Transverse colon (tissue), 4 donors: ENCODE results near the gene ECI1. TPM values are rescaled to one million over a fixed set of nuclear protein-coding genes. Genes with fewer than 3 reads are reported as not detected.
A peak's percentile ranks its signal among the peaks of the same experiment; 100 is the strongest.

Experiments used
- DNase-seq: peaks from one replicate; pipeline ENCODE4 v3.0.0-alpha.2; 2019
- H3K27ac ChIP-seq, 4 donors: fragments of 200-600 bp; sonication (generic); 2 replicates each; pipeline ENCODE4 v1.5.1; 2016 to 2018; ENCODE audit warnings: inconsistent platforms in 4 of 4
- H3K27me3 ChIP-seq: fragments of 200-600 bp; sonication (generic); 2 replicates; pipeline ENCODE4 v1.5.1; 2017; ENCODE audit warnings: inconsistent platforms
- H3K36me3 ChIP-seq, 4 donors: fragments of 200-600 bp; sonication (generic); 2 replicates each; pipeline ENCODE4 v1.5.1; 2017 to 2019; ENCODE audit warnings: inconsistent platforms in 4 of 4
- H3K4me1 ChIP-seq, 4 donors: fragments of 200-600 bp; sonication (generic); 2 replicates each; pipeline ENCODE4 v1.5.1; 2017 to 2020; ENCODE audit warnings: inconsistent platforms in 4 of 4
- H3K4me3 ChIP-seq, 4 donors: fragments of 200-600 bp; sonication (generic); 1 replicate in 1 of 4; 2 replicates in 3 of 4; pipeline versions ENCODE4 v1.5.1 to v1.6.1; 2017 to 2019; ENCODE audit warnings: inconsistent platforms in 4 of 4
- H3K9me3 ChIP-seq, 2 donors: fragments of 200-600 bp; sonication (generic); 2 replicates each; pipeline ENCODE4 v1.5.1; 2017 to 2019; ENCODE audit warnings: inconsistent platforms in 2 of 2
- EP300 ChIP-seq: sonication (generic); formaldehyde crosslinking; IDR thresholded peaks from one replicate; pipeline ENCODE4 v1.6.1; 2017; ENCODE audit warnings: antibody characterized with exemption, low read depth
- POLR2A ChIP-seq: fragments of 450-650 bp; IDR thresholded peaks from one replicate; pipeline ENCODE4 v1.6.1; 2016; ENCODE audit warnings: antibody characterized with exemption, mild to moderate bottlenecking, moderate library complexity
- POLR2AphosphoS5 ChIP-seq, 3 donors: sonication (generic); formaldehyde crosslinking; IDR thresholded peaks; one replicate each; pipeline ENCODE4 v1.6.1; 2016; ENCODE audit warnings: antibody characterized with exemption in 3 of 3
- WGBS, 2 donors: methylation state at CpG; one replicate each; pipeline ENCODE4 v1.1.5; 2018; ENCODE audit warnings: low coverage in 1 of 2; 5-methylcytosine and 5-hydroxymethylcytosine counted together
- in situ Hi-C, 4 donors: fragments of 200-750 bp; cut with MboI; loops; one replicate each; pipeline versions ENCODE4 v1.15.0 to v1.15.1; 2017; ENCODE audit warnings: low sequenced_read_pairs in 3 of 4, low pct_ligation_motif_present in 1 of 4, low pct_unique_long_range_greater_than_20kb in 1 of 4
- intact Hi-C: fragments of 100-400 bp; cut with DNase I; formaldehyde crosslinking; loops from one replicate; pipeline ENCODE4 v1.15.1; 2023; ENCODE audit warnings: low total_unique reads
- total RNA-seq, 4 donors: library from RNA; depleted of rRNA; stranded (reverse); fragments of >200 nt; gene quantifications; one replicate each; pipeline ENCODE4 v1.1.0, GENCODE V29; 2016
- TF ChIP-seq, protein P1 (sequence below), 5 experiments: fragments of 200-600 bp in 3 of 5; fragments of 450-650 bp in 2 of 5; sonication (generic) in 3 of 5; IDR thresholded peaks; 1 replicate in 2 of 5; 2 replicates in 3 of 5; pipeline ENCODE4 v1.5.1; 2016 to 2017; ENCODE audit warnings: antibody characterized with exemption in 5 of 5, inconsistent platforms in 3 of 5, mild to moderate bottlenecking in 2 of 5, moderate library complexity in 1 of 5

ECI1 gene
- total RNA-seq, 4 donors from 2014 or later = 24.5 to 218 (median 100) TPM

DNA sequence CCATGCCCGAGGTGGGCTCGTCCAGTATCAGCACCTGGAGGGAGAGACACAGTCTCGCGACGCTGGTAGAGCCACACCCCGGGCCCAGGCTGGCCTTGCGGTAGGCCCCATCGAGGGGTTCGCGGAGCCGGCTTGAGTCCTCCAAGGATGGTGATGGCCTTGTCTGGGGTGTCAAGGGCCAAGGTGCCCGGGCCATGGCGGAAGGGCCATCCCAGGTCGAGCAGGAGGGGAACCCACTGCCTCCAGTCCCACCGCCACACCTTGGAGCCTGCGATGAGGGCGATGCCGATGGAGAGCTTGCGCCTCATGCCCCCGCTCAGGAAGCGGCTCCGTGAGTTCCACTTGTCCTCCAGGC lies 46.1 kb upstream of the ECI1 start:
- Histone ChIP-seq H3K36me3 (no peaks in the 10 kb centered on the region), H3K27me3 (no peaks in the 10 kb centered on the region), H3K4me1 (no peaks in the 10 kb centered on the region), H3K9me3 (no peaks in the 10 kb centered on the region), H3K27ac (no peak overlapping the region), H3K4me3 (no peak overlapping the region)
- TF ChIP-seq, protein P1, sequence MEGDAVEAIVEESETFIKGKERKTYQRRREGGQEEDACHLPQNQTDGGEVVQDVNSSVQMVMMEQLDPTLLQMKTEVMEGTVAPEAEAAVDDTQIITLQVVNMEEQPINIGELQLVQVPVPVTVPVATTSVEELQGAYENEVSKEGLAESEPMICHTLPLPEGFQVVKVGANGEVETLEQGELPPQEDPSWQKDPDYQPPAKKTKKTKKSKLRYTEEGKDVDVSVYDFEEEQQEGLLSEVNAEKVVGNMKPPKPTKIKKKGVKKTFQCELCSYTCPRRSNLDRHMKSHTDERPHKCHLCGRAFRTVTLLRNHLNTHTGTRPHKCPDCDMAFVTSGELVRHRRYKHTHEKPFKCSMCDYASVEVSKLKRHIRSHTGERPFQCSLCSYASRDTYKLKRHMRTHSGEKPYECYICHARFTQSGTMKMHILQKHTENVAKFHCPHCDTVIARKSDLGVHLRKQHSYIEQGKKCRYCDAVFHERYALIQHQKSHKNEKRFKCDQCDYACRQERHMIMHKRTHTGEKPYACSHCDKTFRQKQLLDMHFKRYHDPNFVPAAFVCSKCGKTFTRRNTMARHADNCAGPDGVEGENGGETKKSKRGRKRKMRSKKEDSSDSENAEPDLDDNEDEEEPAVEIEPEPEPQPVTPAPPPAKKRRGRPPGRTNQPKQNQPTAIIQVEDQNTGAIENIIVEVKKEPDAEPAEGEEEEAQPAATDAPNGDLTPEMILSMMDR (IDR thresholded peaks at IDR 0.05) = no peak
- TF ChIP-seq EP300 (no peak), POLR2AphosphoS5 (IDR thresholded peaks at IDR 0.05) (no peak), POLR2A (no peak)
- 96% methylated on average over 20 of the region's 22 CpGs; no CpG with 5 or more reads in 1 of the 2 donors for WGBS, 2 donors
- intact Hi-C loops = no loop called here
- in situ Hi-C loops = no loop called here
- DNase-seq = no peak

DNA sequence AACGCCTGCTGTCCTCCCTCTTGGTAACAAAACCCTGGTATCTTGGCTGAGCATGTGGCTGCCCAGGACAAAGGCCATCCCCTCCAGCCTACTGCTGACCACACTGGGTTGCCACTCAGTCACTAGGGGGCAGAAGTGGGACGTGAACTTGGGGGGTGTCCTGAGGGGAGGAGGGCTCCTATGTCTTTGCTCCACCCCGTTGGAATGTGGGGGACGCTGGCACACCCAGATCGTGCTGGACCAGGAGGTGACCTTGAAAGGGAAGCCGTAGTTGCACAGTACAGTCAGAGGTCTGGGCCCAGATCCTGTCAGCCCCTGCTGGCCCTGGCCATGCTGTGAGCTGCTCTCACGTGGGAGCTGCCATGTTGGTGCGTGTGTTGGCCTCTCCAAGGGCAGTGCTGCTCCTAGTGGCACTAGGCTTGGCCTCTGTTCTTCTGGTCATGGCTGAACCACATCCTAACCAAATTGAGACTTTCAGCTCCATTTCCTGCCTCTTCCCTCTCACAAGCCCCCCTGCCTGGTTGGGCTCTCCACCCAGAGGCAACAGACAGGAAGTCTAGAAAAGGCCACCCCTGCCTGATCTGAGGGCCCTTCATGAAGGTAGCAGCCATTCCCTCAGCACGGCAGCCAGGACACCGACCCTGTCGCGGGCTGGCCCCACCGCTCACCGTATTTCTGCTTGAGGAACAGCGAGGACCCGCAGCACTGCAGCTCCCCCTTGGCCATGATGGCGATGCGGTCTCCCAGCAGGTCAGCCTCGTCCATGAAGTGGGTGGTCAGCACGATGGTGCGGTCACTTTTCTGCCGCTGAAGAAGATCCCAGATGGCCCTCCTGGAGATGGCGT lies 45.5 kb upstream of the ECI1 start:
- no peaks in the 10 kb centered on the region for H3K36me3 ChIP-seq
- H3K27ac ChIP-seq = no peak overlapping the region
- H3K9me3 ChIP-seq = no peaks in the 10 kb centered on the region
- DNase-seq = no peak
- no peak for TF ChIP-seq POLR2A
- no peak for TF ChIP-seq POLR2AphosphoS5 (IDR thresholded peaks at IDR 0.05)
- TF ChIP-seq, protein P1 (IDR thresholded peaks at IDR 0.05) = peak in 4 of 5 experiments; percentile 16 to 20 (median 16)
- no peak overlapping the region for H3K4me3 ChIP-seq
- no peaks in the 10 kb centered on the region for H3K4me1 ChIP-seq
- WGBS, 2 donors = 80% methylated on average over 23 of the region's 23 CpGs; no CpG with 5 or more reads in 1 of the 2 donors
- intact Hi-C loops = no loop called here
- H3K27me3 ChIP-seq = no peaks in the 10 kb centered on the region
- in situ Hi-C loops = no loop called here

DNA sequence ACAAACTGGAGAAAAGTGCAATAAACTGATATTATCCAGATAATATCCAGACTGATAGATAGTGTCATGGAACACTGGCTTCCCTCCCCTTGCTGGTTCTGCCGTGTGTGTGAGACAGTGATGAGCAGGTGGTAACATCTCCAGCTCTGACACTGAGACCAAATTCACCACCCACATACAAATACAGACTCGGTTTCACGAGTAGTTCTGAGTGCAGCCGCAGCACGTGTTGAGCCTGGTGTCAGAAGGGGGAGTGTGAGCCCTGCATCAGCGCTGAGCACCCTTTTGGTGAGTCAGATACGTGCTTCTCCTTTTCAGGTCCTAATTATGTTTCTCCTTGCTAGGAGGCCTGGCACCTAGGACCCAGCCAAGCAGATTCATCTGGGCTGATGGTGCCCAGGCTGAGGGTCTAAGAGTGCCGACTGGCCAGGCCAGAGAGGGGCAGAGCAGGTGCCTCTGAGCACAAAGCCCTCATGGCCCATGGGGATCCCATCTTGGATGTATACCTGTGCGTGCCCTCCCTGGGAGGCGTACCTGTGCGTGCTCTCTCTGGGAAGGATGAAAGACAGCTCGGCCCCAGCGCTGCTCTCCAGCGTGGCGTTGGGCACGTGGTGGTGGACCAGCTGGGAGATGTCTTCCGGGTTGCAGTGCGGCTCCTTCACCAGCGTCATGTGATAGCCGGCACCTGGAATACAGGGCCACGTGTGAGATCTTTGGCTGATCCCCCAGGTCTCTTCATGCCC lies 43.8 kb upstream of the ECI1 start:
- Histone ChIP-seq H3K4me3 (no peak overlapping the region), H3K36me3 (no peaks in the 10 kb centered on the region), H3K4me1 (no peaks in the 10 kb centered on the region), H3K27ac (no peak overlapping the region), H3K9me3 (no peaks in the 10 kb centered on the region), H3K27me3 (no peaks in the 10 kb centered on the region)
- intact Hi-C loops = no loop called here
- DNase-seq = no peak
- no peak for TF ChIP-seq EP300
- no peak for TF ChIP-seq POLR2AphosphoS5 (IDR thresholded peaks at IDR 0.05)
- TF ChIP-seq, protein P1 (IDR thresholded peaks at IDR 0.05) = no peak
- TF ChIP-seq POLR2A = no peak
- WGBS, 2 donors = 83 to 100% methylated on average over 1 to 19 of the region's 21 CpGs
- in situ Hi-C loops = no loop called here

DNA sequence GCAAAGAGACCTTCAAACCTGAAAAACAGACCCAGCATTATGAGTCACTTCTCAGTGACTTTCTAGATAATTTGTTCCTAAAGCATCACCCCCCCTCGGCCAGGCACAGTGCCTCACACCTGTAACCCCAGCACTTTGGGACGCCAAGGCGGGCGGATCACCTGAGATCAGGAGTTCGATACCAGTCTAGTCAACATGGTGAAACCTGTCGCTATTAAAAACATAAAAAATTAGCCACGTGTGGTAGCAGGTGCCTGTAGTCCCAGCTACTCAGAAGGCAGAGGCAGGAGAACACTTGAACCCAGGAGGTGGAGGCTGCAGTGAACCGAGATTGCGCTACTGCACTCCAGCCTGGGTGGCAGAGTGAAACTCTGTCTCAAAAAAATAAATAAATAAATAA lies 40.8 kb upstream of the ECI1 start:
- 89% methylated on average over 9 of the region's 9 CpGs; no CpG with 5 or more reads in 1 of the 2 donors for WGBS, 2 donors
- Histone ChIP-seq H3K9me3 (no peaks in the 10 kb centered on the region), H3K4me1 (no peaks in the 10 kb centered on the region), H3K36me3 (no peaks in the 10 kb centered on the region), H3K27me3 (no peaks in the 10 kb centered on the region), H3K27ac (no peak overlapping the region), H3K4me3 (no peak overlapping the region)
- in situ Hi-C loops (no loop called here), intact Hi-C loops (no loop called here)
- DNase-seq = no peak
- TF ChIP-seq EP300 (no peak), POLR2A (no peak), POLR2AphosphoS5 (IDR thresholded peaks at IDR 0.05) (no peak)
- TF ChIP-seq, protein P1 (IDR thresholded peaks at IDR 0.05) = no peak
